ENCODE results near the gene TRAPPC3L.
A peak's percentile ranks its signal among the peaks of the same experiment; 100 is the strongest.
"Not testable (repeated sequence)": the region's sequence is repeated elsewhere in the genome, so short reads cannot be mapped to it uniquely, and the experiment has no call there.

Gene TRAPPC3L

DNA sequence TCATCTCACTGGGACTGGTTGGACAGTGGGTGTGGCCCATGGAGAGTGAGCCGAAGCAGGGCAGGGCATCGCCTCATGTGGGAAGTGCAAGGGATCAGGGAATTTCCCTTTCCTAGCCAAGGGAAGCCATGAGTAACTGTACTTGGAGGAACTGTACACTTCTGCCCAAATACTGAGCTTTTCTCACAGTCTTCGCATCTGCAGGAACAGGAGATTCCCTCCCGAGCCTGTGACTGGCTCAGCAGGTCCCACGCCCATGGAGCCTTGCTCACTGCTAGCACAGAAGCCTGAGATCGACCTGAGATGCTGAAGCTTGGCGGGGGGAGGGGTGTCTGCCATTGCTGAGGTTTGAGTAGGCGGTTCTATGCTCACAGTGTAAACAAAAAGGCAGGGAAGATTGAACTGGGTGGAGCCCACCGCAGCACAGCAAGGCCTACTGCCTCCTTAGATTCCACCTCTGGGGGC is 44.5 kb downstream of the TRAPPC3L start:
- H3K27ac ChIP-seq = peak overlapping the region; percentile 33; the same call in 1 of the 2 replicates
- TF ChIP-seq ZFX (IDR thresholded peaks at IDR 0.05; ENCODE audit: borderline replicate concordance) = no peak
- TF ChIP-seq, protein P1, sequence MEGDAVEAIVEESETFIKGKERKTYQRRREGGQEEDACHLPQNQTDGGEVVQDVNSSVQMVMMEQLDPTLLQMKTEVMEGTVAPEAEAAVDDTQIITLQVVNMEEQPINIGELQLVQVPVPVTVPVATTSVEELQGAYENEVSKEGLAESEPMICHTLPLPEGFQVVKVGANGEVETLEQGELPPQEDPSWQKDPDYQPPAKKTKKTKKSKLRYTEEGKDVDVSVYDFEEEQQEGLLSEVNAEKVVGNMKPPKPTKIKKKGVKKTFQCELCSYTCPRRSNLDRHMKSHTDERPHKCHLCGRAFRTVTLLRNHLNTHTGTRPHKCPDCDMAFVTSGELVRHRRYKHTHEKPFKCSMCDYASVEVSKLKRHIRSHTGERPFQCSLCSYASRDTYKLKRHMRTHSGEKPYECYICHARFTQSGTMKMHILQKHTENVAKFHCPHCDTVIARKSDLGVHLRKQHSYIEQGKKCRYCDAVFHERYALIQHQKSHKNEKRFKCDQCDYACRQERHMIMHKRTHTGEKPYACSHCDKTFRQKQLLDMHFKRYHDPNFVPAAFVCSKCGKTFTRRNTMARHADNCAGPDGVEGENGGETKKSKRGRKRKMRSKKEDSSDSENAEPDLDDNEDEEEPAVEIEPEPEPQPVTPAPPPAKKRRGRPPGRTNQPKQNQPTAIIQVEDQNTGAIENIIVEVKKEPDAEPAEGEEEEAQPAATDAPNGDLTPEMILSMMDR (IDR thresholded peaks at IDR 0.05) = no peak; the same call in 1 of the 2 replicates

DNA sequence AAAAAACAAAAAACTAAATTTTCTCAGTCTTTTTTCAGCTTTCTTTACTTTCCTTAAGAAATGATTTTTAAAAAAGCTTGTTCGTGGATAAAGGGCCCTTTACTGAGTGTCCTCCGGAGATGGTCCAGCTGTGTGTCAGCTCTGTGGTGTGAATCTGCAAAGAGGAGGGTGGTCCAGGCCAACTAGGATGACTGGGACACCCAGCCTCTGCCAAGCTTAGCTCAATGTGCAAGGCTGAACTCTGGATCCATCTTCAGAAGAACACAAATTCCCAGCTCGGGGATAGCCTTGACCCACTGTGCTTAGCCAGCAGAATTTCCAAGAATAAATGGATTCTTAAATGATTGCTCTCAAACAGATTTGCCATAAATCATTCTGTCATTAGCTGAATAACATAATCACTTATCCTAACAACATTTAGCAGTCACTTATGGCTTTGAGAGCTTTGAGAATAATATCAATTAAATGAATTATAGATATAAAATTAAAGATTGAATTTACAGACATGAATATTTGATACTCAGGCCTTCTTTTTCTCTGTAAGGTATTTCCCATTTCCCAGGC is 48.3 kb downstream of the TRAPPC3L start:
- H3K27ac ChIP-seq = no peak overlapping the region
- no peak for TF ChIP-seq ZFX (IDR thresholded peaks at IDR 0.05; ENCODE audit: borderline replicate concordance)
- TF ChIP-seq, protein P1 (IDR thresholded peaks at IDR 0.05) = no peak

DNA sequence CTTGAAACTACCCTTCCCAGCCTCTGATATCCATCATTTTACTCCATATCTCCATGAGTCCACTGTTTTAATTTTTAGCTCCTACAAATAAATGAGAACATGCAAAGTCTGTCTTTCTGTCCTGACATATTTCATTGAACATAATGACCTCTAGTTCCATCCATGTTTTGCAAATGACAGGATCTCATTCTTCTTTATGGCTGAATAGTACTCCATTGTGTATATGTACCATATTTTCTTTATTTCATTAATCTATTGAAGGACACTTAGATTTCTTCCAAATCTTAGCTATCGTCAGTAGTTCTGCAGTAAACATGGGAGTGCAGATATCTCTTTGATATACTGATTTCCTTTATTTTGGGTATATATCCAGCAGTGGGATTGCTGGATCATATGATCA is 50.3 kb downstream of the TRAPPC3L start:
- not testable (repeated sequence) for H3K27ac ChIP-seq

DNA sequence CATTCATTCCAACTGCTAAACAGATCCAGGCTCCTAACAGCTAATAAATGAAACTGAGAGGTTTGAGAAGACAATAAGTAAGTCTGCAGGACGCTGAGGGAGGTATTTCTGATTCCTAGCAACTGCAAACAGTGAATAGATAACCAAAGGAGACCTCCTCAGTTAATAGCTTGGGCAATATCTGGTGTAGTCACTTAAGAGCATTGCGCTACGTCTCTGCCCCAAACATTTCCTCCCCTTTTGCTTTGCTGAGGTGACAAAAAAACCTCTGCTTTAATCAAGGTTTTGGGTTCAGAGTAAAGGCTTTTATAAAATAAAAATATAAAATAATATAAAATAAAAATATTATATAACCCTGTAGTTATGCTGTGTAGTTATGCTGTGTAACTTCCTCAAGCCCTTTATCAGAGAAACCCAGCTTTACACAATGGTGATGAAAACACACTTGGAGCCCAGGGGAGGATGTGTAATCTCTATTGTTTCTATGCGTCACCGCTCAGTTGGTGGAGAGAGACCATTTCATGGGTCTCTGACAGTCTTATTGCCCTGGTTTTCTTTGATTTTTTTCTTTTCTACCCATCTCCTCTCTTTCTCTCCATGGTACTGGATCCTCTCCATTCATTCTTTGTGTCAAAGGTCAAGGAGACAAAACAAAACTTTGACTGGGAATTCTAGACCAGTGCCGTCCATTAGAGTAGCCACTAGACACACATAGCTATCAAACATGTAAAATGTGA is 53.0 kb downstream of the TRAPPC3L start:
- TF ChIP-seq ZFX (IDR thresholded peaks at IDR 0.05; ENCODE audit: borderline replicate concordance) = no peak
- TF ChIP-seq, protein P1 (IDR thresholded peaks at IDR 0.05) = no peak
- no peak overlapping the region for H3K27ac ChIP-seq

DNA sequence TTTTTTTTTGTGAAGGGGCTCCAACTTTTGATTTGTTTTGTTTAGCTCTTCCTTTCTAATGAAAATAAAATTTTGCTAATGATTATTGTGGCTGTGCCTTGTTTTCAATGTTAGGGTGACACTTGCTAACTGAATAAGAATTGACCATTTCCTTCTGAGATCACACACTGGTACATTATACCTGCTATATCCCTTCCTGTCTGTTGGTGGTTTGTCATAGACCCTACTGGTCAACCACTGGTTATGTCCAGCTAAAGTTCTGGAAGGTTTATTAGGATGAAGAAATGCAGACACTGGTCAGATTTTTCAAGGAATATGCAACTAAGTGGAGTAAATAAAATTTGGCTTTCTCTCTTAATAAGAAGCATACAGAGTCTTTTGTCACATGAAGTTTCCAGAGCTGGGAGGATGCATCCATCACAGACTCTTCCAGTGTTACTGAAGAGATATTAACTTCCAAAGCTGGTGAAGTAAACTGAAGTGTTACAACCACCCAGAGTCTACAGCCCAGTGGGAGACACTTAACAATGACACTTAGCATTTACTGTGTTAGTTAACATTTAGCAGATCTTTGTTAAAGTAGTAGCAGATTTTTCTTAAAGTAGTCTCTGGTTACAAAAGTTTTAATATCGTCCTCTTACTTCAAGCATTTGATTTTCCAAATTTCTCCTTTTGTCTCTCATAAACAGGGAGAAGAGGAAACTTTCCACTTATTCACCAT is 53.7 kb downstream of the TRAPPC3L start:
- no peak overlapping the region for H3K27ac ChIP-seq
- no peak for TF ChIP-seq ZFX (IDR thresholded peaks at IDR 0.05; ENCODE audit: borderline replicate concordance)
- TF ChIP-seq, protein P1 (IDR thresholded peaks at IDR 0.05) = no peak

DNA sequence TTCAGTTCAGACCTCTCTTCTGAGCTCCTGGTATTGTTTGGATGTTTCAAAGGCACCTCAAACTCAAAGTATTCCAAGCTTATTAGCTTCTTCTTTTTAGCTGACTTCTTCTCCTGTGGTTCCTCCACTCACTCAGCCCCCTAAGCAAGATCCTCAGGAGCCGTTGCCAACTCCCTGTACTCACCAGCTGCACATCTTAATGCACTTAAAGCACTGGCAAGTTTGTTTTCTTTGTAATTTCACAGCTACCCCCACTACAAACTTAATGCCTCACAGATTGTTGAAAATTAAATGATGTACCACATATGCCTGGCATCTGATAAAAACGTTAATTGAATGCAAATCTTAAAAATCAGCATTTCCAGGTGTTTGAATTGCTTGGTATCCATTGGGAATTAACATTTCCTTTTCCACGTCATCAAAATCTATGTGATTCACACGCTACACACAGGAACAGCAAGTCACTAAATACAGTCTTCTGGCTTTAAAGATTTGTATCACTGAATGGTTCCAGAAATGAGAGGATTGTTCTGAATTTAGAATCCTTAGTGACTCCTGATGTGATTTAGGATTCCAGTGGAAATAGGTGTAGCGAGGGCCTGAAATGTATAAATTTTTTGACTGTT is 59.8 kb downstream of the TRAPPC3L start:
- H3K27ac ChIP-seq = no peak overlapping the region
- TF ChIP-seq, protein P1 (IDR thresholded peaks at IDR 0.05) = no peak
- TF ChIP-seq ZFX (IDR thresholded peaks at IDR 0.05; ENCODE audit: borderline replicate concordance) = no peak

DNA sequence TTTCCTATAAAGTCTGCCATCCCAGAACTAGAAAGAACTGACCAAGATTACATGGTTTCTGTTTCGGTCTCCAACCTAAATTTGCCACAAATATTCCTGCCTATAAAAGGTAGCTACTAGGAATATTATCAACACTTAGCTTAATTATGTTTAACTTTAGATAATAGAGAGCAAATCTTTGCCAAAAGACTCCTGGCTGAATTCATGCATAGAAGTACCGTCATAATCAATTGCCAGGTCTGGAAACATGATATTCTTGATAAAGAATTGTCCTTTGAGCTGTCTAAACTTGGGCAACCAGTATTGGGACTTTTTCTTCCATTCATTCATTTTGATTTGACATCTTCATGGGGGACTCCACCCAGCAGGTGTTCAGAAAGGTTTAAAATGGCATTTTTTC is 61.9 kb downstream of the TRAPPC3L start:
- TF ChIP-seq, protein P1 (IDR thresholded peaks at IDR 0.05) = no peak
- TF ChIP-seq ZFX (IDR thresholded peaks at IDR 0.05; ENCODE audit: borderline replicate concordance) = no peak
- no peak overlapping the region for H3K27ac ChIP-seq
